RKO (cell line): Measurements from ENCODE around the gene PDXK.

Source experiments
- DNase-seq: peaks from one replicate; pipeline ENCODE4 v3.0.0-alpha.2; 2016; ENCODE audit warnings: low spot score

The PDXK gene

GRCh38 chr21:43782431-43783097, 63.6 kb downstream of the PDXK start:
- no peak for DNase-seq

DNA sequence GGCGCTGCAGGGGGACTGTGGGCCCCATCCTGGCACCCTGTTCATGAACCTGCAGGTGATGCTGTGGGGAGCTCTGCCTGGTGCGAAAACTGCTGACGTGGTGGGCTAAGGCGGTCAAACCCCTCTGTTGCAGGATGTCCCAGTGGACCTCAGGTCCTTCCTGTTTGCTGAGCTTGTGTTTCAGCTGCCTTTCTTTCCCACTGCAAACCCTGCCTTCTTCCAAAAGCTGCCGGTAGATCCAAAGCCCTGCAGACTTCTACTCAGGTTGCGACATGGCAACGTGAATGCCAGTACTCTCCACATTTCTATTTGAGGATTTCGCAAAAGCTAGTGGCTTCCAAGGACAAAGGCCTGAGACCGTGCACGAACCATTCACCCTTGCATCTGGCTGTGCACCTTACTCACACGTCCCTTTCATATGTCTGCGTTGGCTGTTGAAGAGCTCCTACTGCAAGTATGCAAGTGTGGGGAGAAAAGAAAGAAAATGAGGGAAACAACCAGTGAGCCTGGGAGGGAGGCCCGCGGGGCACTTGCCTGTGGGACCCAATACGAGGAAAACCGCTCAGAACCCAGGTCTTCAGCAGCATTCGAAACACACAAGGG, 64.3 kb downstream of the PDXK start:
- no peak for DNase-seq

DNA sequence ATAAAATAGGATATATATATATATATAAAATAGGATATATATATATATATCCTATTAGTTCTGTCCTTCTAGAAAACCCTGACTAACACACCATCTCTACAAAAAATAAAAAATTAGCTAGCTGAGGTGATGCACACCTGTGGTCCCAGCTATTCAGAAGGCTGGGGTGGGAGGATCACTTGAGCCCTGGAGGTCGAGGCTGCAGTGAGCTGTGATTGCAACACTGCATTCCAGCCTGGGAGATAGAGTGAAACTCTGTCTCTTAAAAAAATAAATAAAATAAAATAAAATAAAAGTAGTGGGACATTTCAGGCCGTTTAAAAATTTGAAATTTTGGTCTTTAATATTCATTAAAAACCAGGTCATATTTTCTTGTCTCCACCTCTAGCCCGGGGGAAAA, 66.2 kb downstream of the PDXK start:
- no peak for DNase-seq

GRCh38 chr21:43786300-43786806, 67.4 kb downstream of the PDXK start:
- DNase-seq: no peak

- no peak for DNase-seq
These were observed 68.0 kb downstream of the PDXK start for GRCh38 chr21:43786807-43787440.

DNA sequence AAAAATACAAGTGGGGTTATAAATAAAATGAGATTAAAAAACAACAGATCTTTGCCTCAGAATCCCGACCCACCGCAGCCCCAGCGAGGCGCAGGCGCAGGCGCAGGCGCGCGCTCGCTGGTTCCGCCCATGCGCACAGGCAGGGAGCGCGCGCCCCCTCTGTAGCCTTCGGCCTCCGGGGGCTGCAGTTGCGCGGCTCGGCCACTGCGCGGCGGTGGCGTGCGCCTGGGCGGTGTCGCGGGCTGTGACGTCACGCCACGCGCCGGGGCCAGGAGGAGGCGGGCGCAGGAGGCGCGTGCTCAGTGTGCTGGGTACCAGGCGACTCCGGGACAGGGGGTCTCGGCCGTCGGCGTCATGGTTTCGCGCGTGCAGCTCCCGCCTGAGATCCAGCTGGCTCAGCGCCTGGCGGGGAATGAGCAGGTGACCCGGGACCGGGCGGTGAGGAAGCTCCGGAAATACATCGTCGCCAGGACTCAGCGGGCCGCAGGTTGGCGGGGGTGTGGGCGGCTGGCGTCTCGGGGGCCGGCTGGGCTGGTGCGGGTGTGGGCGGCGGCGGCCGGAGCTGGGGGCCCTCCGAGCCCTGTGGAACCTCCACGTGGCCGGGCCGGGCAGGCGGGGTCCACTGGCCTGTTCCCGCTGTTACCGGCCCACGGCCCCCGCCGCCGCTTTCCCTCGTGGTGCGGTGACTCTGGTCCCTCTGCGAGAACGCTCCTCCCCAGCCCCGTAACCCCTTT, 70.5 kb downstream of the PDXK start, which contains the start of gene RRP1:
Gene RRP1 (plus strand): TSS at position 302 of the 734 bp plus-strand sequence. CDS start 53 bp downstream, at position 355.
- peak; percentile 87 for DNase-seq

GRCh38 chr21:43790010-43790524, 71.1 kb downstream of the PDXK start:
- peak; percentile 35 for DNase-seq

DNA sequence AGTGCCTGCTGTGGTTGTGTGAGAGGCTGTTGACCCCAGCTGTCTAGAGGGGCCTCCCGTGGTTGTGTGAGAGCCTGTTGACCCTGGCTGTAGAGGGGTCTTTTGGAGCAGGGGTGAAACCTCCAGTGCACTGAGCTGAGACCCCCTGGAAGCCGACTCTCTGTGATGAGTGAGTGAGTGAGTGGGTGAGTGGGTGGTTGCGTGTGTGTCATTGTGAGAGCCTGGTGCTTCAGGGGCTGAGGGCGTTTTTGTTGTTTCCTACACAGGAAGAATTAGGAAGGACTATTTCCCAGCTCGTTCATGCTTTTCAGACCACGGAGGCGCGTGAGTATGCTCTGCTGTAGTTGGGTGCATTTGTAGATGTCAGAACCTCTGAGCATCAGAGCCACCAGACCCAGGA, 73.5 kb downstream of the PDXK start:
- no peak for DNase-seq

- DNase-seq: no peak
These were observed 74.3 kb downstream of the PDXK start for GRCh38 chr21:43793243-43793642.

DNA sequence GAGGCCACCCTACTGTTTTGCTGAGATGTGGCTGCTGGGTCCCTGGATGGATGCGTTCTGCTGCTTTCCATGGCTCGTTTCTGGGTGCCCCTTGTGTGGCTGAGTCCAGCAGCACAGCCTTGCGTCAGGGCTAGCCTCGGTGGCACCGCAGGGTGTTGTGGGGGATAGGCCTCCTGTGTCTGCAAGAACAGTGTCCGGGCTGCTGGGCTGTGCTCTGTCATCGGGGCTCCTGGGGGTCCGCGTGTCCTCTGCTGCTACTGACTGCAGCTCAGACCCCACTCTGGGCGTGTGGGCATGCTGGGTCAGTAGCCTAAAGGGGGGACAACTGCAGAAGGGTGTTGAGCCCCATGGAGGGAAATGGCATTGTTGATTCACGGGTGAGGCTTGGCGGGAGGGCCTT, 75.4 kb downstream of the PDXK start:
- no peak for DNase-seq

GRCh38 chr21:43794857-43795256, 75.9 kb downstream of the PDXK start:
- no peak for DNase-seq

DNA sequence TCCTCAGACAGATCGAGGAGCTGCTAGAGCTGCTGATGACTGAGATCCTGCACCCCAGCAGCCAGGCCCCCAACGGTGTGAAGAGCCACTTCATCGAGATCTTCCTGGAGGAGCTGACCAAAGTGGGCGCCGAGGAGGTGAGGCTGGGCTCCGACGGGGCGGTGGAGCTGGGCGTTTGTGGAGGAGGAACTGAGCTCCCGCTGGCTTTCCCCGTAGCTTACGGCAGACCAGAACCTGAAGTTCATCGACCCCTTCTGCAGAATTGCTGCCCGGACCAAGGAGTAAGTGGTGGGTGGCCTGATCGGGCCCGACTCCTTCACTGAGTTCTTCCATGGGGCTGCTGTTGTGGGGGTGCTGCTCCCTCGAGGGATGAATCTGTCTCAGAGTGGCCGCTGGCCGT, 78.5 kb downstream of the PDXK start:
- DNase-seq: no peak

DNA sequence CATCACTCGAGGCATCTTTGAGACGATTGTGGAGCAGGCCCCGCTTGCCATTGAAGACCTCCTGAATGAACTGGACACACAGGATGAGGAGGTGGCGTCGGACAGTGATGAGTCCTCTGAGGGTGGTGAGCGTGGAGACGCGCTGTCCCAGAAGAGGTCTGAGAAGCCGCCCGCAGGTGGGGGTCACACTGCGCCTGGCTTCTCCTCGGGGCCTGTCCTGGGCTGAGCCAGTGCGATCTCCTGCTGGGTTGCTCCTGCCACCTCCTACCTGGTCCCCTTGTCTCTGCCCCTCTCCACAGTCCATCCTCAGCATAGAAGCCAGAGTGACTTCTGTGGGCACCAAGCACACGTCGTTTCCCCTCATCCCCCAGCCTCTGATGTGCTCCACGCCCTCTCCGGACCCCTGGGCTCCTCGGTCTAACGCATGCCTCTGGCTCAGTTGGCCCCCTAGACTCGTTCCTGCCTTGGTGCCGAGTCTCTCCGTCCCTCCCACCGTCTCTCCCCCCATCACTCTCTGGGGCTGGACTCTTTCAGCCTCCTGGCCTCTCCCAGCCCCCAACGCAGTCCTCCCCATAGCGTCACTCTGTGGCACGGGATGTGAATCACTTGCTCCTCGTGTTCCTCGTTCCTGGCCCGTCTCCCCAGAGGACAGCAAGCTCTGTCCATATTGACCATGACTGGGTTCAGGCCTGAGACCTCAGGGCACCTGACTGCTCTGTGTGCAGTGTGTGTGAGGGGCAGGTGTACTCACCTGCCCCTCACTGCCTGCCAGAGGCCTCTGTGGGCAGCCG, 79.2 kb downstream of the PDXK start:
- no peak for DNase-seq

GRCh38 chr21:43799301-43799840, 80.4 kb downstream of the PDXK start:
- no peak for DNase-seq

DNA sequence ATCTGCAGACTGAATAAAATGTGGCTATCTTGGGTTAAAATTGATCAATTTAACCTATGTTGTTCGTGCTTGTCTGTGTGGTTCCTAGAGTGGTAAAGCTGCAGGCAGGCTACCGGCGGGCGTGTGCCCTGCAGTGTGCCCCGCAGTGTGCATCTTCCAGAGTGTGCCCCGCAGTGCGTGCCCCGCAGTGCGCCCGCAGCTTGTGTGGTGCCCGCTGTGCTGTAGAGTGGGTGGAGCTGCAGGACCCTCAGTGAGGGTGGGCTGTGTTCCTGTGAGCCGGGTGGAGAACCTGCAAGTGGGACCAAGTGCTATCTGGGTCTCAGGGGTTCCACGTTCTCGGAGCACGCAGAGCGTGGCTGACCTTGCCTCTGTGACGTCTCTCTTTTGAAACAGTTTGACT, 81.2 kb downstream of the PDXK start:
- no peak for DNase-seq

DNA sequence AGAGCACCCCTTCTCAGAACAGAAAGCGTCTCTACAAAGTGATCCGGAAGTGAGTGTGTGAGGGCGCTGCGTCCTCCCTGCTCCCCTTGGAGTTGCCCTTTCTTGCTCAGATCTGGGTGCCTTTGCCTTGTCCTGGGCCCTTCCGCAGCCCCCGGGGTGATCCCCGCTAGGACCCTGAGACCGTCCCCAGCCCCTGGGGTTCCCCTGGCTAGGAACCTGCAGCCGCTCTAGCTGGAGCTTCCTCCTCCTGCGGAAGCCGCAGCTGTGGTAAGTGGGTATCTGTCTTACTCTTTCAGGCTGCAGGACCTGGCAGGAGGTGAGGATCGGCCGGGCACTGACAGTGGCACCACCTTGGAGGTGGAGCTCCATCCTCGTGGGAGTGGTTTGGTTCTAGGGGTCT, 81.6 kb downstream of the PDXK start:
- no peak for DNase-seq

DNA sequence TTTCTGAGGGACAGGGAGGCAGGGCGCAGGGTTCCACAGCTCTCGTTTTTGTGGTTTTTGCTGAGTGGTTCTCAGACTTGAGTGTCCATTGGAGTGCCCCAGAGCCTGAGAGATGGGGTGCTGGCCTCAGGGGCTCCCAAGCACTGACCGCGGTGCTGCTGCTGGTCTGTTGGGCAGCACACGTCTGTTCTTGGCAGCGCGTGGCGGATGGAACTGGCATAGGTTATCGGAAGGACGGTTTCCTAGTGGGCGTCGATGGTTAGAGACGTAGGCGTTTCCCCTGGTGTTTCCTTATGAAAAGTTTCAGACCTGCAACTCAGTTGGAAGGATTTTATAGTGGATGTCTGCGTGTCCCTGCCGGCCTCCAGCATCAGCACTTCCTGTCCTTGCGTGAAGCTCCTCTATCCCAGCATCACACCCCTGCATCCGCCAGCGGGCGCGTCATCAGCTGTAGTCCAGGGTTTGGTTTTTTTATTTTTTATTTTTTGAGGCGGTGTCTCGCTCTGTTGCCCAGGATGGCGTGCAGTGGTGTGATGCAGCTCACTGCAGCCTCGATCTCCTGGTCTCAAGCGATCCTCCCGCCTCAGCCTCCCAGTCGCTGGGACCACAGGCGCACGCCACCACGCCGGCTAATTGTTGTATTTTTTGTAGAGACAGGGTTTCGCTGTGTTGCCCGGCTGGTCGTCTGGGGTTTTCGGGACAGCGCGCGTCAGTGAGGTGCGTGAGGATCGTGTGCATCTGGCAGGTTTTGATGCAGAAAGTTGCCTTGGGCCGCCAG, 82.3 kb downstream of the PDXK start:
- DNase-seq: no peak

DNA sequence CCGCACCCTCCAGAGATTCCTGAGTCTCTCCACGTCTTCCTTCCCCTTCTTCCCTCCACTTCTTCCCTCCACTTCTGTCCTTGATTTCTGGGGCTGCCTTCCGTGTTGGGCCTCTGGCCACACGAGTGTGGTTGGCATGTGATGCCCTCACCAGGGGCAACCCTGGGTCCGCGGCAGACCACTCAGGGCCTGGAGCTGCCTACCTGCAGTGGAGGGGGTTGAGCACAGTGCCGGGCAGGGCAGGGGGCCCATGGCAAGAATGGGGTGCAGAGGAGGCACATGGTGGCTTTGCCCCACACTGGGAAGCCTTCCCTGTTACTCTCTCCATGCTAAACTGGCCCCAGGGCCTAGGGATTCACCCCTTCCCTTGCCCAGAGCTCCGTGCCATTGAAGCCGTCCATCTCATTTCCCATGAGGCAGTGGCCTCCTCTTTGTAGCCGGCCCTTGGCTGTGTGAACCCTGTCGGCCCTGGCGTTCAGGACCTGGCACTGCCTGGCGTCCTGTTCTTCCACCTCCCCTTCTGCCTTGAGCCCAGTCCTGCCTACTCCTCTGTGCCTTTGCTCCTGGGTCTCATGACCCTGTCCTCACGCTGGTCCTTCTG, 83.9 kb downstream of the PDXK start:
- DNase-seq: no peak

DNA sequence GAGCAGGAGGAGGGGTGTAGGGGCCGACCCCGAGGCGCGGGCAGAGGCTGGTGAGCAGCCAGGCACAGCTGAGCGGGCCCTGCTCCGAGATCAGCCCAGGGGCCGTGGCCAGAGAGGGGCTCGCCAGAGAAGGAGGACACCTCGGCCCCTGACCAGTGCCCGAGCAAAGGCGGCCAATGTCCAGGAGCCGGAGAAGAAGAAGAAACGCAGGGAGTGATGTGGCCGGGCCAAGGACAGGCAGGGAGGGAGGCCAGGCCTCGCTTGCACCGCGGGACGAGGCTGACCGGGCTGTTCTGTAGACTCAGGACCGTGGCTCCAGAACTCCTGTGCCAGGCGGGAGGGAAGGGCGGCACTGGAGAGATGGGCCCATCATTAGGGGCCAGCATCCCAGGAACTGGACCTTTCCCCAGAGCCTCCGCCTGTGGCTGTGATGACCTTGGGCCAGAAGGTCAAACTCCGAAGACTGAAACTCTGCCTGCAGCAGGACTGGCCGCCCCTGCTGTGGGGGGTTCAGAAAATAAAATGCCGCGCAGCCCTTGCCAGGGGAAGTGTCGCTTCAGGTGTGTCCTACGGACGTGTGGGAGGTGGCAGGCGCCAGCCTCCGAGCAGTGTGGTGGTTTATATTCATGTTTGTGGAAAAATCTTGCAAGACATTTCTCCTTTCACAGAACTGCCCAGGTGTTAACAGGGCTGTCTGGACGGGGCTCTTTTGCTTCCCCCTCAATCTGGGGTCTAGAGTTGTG, 84.8 kb downstream of the PDXK start:
- no peak for DNase-seq
